CD4-positive, alpha-beta memory T cell (primary cell): Measurements from ENCODE around the gene CDK18. TPM values are rescaled to one million over a fixed set of nuclear protein-coding genes. Genes with fewer than 3 reads are reported as not detected.
A peak's percentile ranks its signal among the peaks of the same experiment; 100 is the strongest.

Experiments
- CTCF ChIA-PET: fragments of 350-600 bp; sonication (Branson Sonifier 250); formaldehyde crosslinking; loops from one replicate; lab custom pipeline; 2021; ENCODE audit warnings: inconsistent platforms; ENCODE audit not compliant: partially characterized antibody; lab: Charles Lee
- POLR2A ChIA-PET: fragments of 350-600 bp; sonication (Branson Sonifier 250); formaldehyde crosslinking; loops from one replicate; lab custom pipeline; 2021; ENCODE audit not compliant: partially characterized antibody; lab: Charles Lee
- DNase-seq, 5 donors: peaks; one replicate each; pipeline versions ENCODE4 v3.0.0 to v3.0.0-alpha.2; 2020 to 2022; ENCODE audit warnings: mixed read lengths in 1 of 5
- H3K27ac ChIP-seq: one replicate; pipeline ENCODE4 v1.7.0; 2013; ENCODE audit warnings: low read depth, low read length
- H3K27me3 ChIP-seq: 2 replicates; pipeline ENCODE4 v1.7.0; 2013; ENCODE audit warnings: mild to moderate bottlenecking, low read length, moderate library complexity; ENCODE audit not compliant: insufficient read depth
- H3K36me3 ChIP-seq: 2 replicates; pipeline ENCODE4 v1.7.0; 2013; ENCODE audit warnings: mild to moderate bottlenecking, low read length, moderate library complexity; ENCODE audit not compliant: insufficient read depth
- H3K4me1 ChIP-seq: 2 replicates; pipeline ENCODE4 v1.7.0; 2013; ENCODE audit warnings: mild to moderate bottlenecking, low read length, moderate library complexity; ENCODE audit not compliant: insufficient read depth
- H3K4me3 ChIP-seq, 2 donors: one replicate each; pipeline ENCODE4 v1.7.0; 2013; ENCODE audit warnings: low read length in 2 of 2, mild to moderate bottlenecking in 1 of 2
- H3K9me3 ChIP-seq, 2 donors: one replicate each; pipeline ENCODE4 v1.7.0; 2013; ENCODE audit warnings: low read length in 2 of 2, control low read depth in 1 of 2; ENCODE audit not compliant: control insufficient read depth in 1 of 2
- H3K27ac Mint-ChIP-seq, 7 donors: one replicate each; pipeline ENCODE4 v1.8.0; 2020 to 2021; ENCODE audit warnings: mixed read lengths in 7 of 7, mild to moderate bottlenecking in 6 of 7, inconsistent platforms in 3 of 7, moderate library complexity in 3 of 7
- H3K27me3 Mint-ChIP-seq, 2 donors: one replicate each; pipeline ENCODE4 v1.8.0; 2020 to 2021; ENCODE audit warnings: mixed read lengths in 2 of 2
- H3K36me3 Mint-ChIP-seq, 2 donors: one replicate each; pipeline ENCODE4 v1.8.0; 2020 to 2021; ENCODE audit warnings: mixed read lengths in 2 of 2, inconsistent platforms in 1 of 2, mild to moderate bottlenecking in 1 of 2
- H3K4me1 Mint-ChIP-seq, 4 donors: one replicate each; pipeline ENCODE4 v1.8.0; 2020 to 2021; ENCODE audit warnings: mixed read lengths in 4 of 4, mild to moderate bottlenecking in 1 of 4
- H3K4me3 Mint-ChIP-seq, 8 donors: one replicate each; pipeline ENCODE4 v1.8.0; 2020 to 2021; ENCODE audit warnings: mixed read lengths in 8 of 8, mild to moderate bottlenecking in 7 of 8, moderate library complexity in 6 of 8, inconsistent platforms in 3 of 8
- H3K9me3 Mint-ChIP-seq, 8 donors: one replicate each; pipeline ENCODE4 v1.8.0; 2020 to 2021; ENCODE audit warnings: mixed read lengths in 8 of 8, mild to moderate bottlenecking in 5 of 8, inconsistent platforms in 3 of 8, moderate library complexity in 1 of 8
- intact Hi-C: fragments of 100-400 bp; cut with micrococcal nuclease; formaldehyde crosslinking; loops from one replicate; pipeline ENCODE4 v1.15.1; 2023
- polyA plus RNA-seq, 2 donors: library from polyadenylated mRNA; unstranded; fragments of 300-500 nt; fragmentation: Illumina TruSeq; gene quantifications; one replicate each; pipeline ENCODE4 v1.2.3, GENCODE V29; 2021
- total RNA-seq, 2 experiments: library from RNA; stranded (reverse); gene quantifications; one replicate each; pipeline ENCODE4 v1.2.3, GENCODE V29; 2021

Gene CDK18
- total RNA-seq (1 to 10 TPM in 1 of 2 experiments, under 1 TPM in 1; 0.78 to 1.3 TPM), polyA plus RNA-seq (under 1 TPM; 0.25 to 0.76 TPM)

- Mint-ChIP-seq H3K27me3 (no peaks in the 10 kb centered on the region), H3K9me3 (peaks cover 0 to 2% (median 0%) of the 10 kb centered on the region in 8 donors), H3K4me1 (peaks cover 2 to 22% (median 8%) of the 10 kb centered on the region in 4 donors), H3K36me3 (no peaks in the 10 kb centered on the region), H3K27ac (peak within 1 kb of the TSS in 3 of 7 donors; percentile 43 to 79 (median 72)), H3K4me3 (peak within 1 kb of the TSS; percentile 84 to 92 (median 86))
- Histone ChIP-seq H3K4me1 (peaks cover 13% of the 10 kb centered on the region), H3K36me3 (no peaks in the 10 kb centered on the region), H3K27me3 (no peaks in the 10 kb centered on the region), H3K27ac (no peak within 1 kb of the TSS), H3K4me3 (peak within 1 kb of the TSS; percentile 52 to 67), H3K9me3 (no peaks in the 10 kb centered on the region)
- intact Hi-C loops = no loop called here
- ChIA-PET CTCF (interaction anchor here (1.3 kb wide), 2 partner anchors 22 to 231 kb away, joined by 3 read pairs; no protein-coding TSS in a partner anchor), POLR2A (no interaction called here)
- DNase-seq = peak; percentile 27 to 51 (median 38)
These were observed at the start of gene CDK18 for GRCh38 chr1:205504311-205505075. CDK18 (plus strand) TSS chr1:205504669; CDS start chr1:205523168, 18,499 bp downstream.

DNA sequence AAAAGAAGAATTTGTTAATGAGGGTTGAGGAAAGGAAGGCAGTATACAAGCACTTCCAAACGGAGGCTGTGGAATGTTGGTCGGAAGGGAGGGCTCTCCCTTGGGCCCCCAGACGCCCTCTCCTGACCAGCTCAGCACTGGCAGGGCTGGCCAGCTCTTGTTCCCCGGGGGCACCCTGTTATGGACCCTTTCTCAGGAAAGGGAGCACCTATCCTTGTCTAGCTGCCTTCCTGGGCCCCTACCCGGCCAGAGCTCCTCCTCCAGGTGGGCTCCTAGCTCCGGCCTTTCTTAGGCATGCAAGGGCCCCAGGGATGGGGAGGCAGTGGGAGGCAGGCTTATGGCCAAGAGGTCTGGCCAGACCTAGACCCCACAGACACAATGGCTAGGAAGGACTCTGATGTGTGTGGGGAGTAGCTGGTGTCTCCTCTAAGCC lies 49.5 kb upstream of the CDK18 start:
- Mint-ChIP-seq H3K4me1 (peaks cover 8 to 32% (median 19%) of the 10 kb centered on the region in 4 donors), H3K9me3 (peaks cover 0 to 2% (median 0%) of the 10 kb centered on the region in 8 donors), H3K36me3 (no peaks in the 10 kb centered on the region), H3K27me3 (peaks cover 46 to 63% of the 10 kb centered on the region in 2 donors), H3K27ac (no peak overlapping the region), H3K4me3 (peak overlapping the region in 3 of 8 donors; percentile 40 to 59 (median 46))
- POLR2A ChIA-PET = interaction anchor here (1.2 kb wide), 1 partner anchor 14 kb away, joined by 5 read pairs; no protein-coding TSS in a partner anchor
- CTCF ChIA-PET = interaction anchor here (1.3 kb wide), 1 partner anchor 24 kb away, joined by 3 read pairs; no protein-coding TSS in a partner anchor
- no peaks in the 10 kb centered on the region for H3K9me3 ChIP-seq
- peaks cover 22% of the 10 kb centered on the region for H3K4me1 ChIP-seq
- H3K4me3 ChIP-seq = no peak overlapping the region
- H3K36me3 ChIP-seq = no peaks in the 10 kb centered on the region
- DNase-seq = no peak
- intact Hi-C loops = no loop called here
- H3K27me3 ChIP-seq = peaks cover 41% of the 10 kb centered on the region
- H3K27ac ChIP-seq = no peak overlapping the region

GRCh38 chr1:205455581-205456382 lies 48.7 kb upstream of the CDK18 start, which contains the start of gene BLACAT1:
BLACAT1 (minus strand) TSS chr1:205456045.
- no peak within 1 kb of the TSS for H3K27ac ChIP-seq
- intact Hi-C loops = no loop called here
- POLR2A ChIA-PET = interaction anchor here (1.2 to 1.6 kb wide), 2 partner anchors 15 to 22 kb away, joined by 3 to 5 read pairs; no protein-coding TSS in a partner anchor
- peaks cover 8 to 32% (median 19%) of the 10 kb centered on the region in 4 donors for H3K4me1 Mint-ChIP-seq
- CTCF ChIA-PET = interaction anchor here (1.1 to 1.3 kb wide), 4 partner anchors 14 to 130 kb away, joined by 3 to 4 read pairs (median 3); no protein-coding TSS in a partner anchor
- peaks cover 49 to 63% of the 10 kb centered on the region in 2 donors for H3K27me3 Mint-ChIP-seq
- peak in 1 of 5 donors; percentile 13 for DNase-seq
- H3K9me3 ChIP-seq = no peaks in the 10 kb centered on the region
- H3K4me3 ChIP-seq = peak within 1 kb of the TSS in 1 of 2 donors; percentile 32
- H3K27me3 ChIP-seq = peaks cover 41% of the 10 kb centered on the region
- peaks cover 0 to 2% (median 0%) of the 10 kb centered on the region in 8 donors for H3K9me3 Mint-ChIP-seq
- H3K27ac Mint-ChIP-seq = no peak within 1 kb of the TSS
- H3K36me3 ChIP-seq = no peaks in the 10 kb centered on the region
- H3K4me1 ChIP-seq = peaks cover 22% of the 10 kb centered on the region
- no peaks in the 10 kb centered on the region for H3K36me3 Mint-ChIP-seq
- peak within 1 kb of the TSS; percentile 78 to 93 (median 85) for H3K4me3 Mint-ChIP-seq

GRCh38 chr1:205456383-205456867 lies 48.0 kb upstream of the CDK18 start:
- H3K27ac ChIP-seq = no peak overlapping the region
- H3K9me3 Mint-ChIP-seq = peaks cover 0 to 2% (median 0%) of the 10 kb centered on the region in 8 donors
- H3K4me3 Mint-ChIP-seq = peak overlapping the region; percentile 78 to 93 (median 85)
- no peak for DNase-seq
- peak overlapping the region in 1 of 2 donors; percentile 32 for H3K4me3 ChIP-seq
- intact Hi-C loops = no loop called here
- H3K27me3 Mint-ChIP-seq = peaks cover 48 to 61% of the 10 kb centered on the region in 2 donors
- peaks cover 22% of the 10 kb centered on the region for H3K4me1 ChIP-seq
- CTCF ChIA-PET = interaction anchor here (1.1 to 1.6 kb wide), 5 partner anchors 15 to 131 kb away, joined by 3 to 4 read pairs (median 3); no protein-coding TSS in a partner anchor
- peaks cover 41% of the 10 kb centered on the region for H3K27me3 ChIP-seq
- H3K9me3 ChIP-seq = no peaks in the 10 kb centered on the region
- H3K36me3 Mint-ChIP-seq = no peaks in the 10 kb centered on the region
- POLR2A ChIA-PET = interaction anchor here (1.6 kb wide), 1 partner anchor 22 kb away, joined by 3 read pairs; no protein-coding TSS in a partner anchor
- H3K36me3 ChIP-seq = no peaks in the 10 kb centered on the region
- no peak overlapping the region for H3K27ac Mint-ChIP-seq
- H3K4me1 Mint-ChIP-seq = peaks cover 8 to 32% (median 19%) of the 10 kb centered on the region in 4 donors

DNA sequence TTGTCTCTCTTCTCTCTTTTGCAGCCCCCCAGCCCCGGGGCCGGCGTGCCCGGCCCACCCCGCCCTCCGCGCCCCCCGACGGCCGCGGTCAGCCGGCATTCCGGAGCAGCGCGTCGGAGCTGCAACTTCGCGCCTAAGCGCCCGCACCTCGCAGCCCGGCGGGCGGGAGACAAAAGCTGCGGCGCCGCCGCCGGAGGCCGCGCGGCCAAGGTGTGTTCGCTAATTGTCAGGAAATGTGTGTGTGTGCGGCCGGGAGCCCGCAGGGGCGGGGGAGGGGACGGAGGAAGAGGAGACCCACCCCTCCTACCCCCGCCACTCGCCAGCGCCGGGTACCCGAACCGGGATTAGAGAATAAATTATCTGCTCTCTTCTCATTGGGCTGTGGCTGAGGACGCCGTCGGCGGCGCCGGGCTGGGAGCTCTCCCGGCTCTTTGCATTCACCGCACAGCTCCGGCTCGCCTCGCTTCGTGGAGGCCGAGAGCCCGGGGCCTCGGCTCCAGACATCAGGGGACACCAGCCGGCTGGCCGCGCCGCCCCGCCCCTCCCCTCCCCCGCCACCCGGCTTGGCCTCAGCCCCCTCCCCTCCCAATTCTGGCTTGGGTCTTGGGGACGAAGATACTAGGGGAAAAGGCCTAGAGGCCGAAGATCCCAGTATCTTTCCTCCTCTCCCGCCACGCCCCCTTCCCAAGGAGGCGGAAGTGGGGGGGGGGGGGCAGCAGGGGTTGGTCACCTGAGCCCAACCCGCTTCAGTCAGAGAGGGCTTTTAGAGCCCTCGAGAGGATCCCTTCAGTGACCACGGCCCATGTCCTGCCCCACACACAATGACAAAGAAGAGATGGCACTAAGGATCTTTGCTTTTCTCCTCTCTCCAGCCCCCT lies 47.4 kb upstream of the CDK18 start:
- Mint-ChIP-seq H3K27ac (peak overlapping the region in 1 of 7 donors; percentile 77), H3K36me3 (no peaks in the 10 kb centered on the region), H3K4me3 (peak overlapping the region; percentile 58 to 92 (median 83)), H3K9me3 (peaks cover 0 to 2% (median 0%) of the 10 kb centered on the region in 8 donors), H3K27me3 (peaks cover 48 to 57% of the 10 kb centered on the region in 2 donors), H3K4me1 (peaks cover 8 to 32% (median 19%) of the 10 kb centered on the region in 4 donors)
- Histone ChIP-seq H3K36me3 (no peaks in the 10 kb centered on the region), H3K9me3 (no peaks in the 10 kb centered on the region), H3K4me1 (peaks cover 22% of the 10 kb centered on the region), H3K4me3 (peak overlapping the region in 1 of 2 donors; percentile 32), H3K27ac (no peak overlapping the region), H3K27me3 (peaks cover 41% of the 10 kb centered on the region)
- no peak for DNase-seq
- intact Hi-C loops = no loop called here
- POLR2A ChIA-PET = interaction anchor here (1.6 kb wide), 1 partner anchor 21 kb away, joined by 3 read pairs; no protein-coding TSS in a partner anchor
- CTCF ChIA-PET = interaction anchor here (1.1 to 1.6 kb wide), 3 partner anchors 16 to 60 kb away, joined by 3 to 4 read pairs (median 4); no protein-coding TSS in a partner anchor
